ENCODE data around the gene MEIS3.

MEIS3 gene

DNA sequence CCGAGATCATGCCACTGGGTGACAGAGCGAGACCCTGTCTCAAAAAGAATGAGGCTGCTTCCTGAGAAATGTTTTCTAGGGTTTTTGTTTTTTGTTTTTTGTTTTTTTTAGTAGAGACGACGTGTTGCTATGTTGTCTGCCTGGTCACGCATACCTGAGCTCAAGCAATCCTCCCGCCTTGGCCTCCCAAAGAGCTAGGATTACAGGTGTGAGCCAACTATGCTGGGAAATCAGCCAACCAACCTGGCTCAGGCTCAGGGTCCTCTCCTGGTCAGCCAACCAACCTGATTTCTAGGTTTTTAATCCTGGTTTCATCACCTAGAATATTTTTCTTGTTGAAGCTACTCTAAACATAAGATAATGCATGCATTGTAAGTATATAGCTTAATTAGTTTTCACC lies 62.4 kb downstream of the MEIS3 start:
- no peak for DNase-seq

- no peak for DNase-seq
These were observed 66.0 kb downstream of the MEIS3 start for GRCh38 chr19:47353307-47353712.

Data from T-helper 1 cell (primary cell).